B cell (primary cell): ENCODE results near the gene CEP19. TPM values are rescaled to one million over a fixed set of nuclear protein-coding genes. Genes with fewer than 3 reads are reported as not detected.

ENCODE experiments used
- ATAC-seq: fragments of 200-7000 bp; cut with Tn5 transposase; one replicate; pipeline ENCODE4 v1.10.0; 2021; ENCODE audit warnings: low read depth, mild to moderate bottlenecking, moderate number of reproducible peaks, moderate library complexity
- CTCF ChIA-PET: fragments of 350-600 bp; sonication (Branson Sonifier 250); formaldehyde crosslinking; loops from one replicate; lab custom pipeline; 2021; ENCODE audit warnings: antibody characterized with exemption, inconsistent platforms; lab: Charles Lee
- POLR2A ChIA-PET: fragments of 350-600 bp; sonication (Branson Sonifier 250); formaldehyde crosslinking; loops from one replicate; lab custom pipeline; 2021; ENCODE audit warnings: antibody characterized with exemption; lab: Charles Lee
- DNase-seq: peaks from one replicate; pipeline ENCODE4 v3.0.0; 2013
- H2AFZ ChIP-seq: 2 replicates; pipeline ENCODE4 v1.6.1; 2012; ENCODE audit warnings: mild to moderate bottlenecking, low read depth, low read length; ENCODE audit not compliant: insufficient read depth, poor library complexity, severe bottlenecking
- H3K27ac ChIP-seq, 2 donors: 1 replicate in 1 of 2; 2 replicates in 1 of 2; pipeline ENCODE4 v1.5.1; 2012 to 2013; ENCODE audit warnings: low read length in 2 of 2, mild to moderate bottlenecking in 2 of 2, moderate library complexity in 1 of 2
- H3K27me3 ChIP-seq, 4 experiments: fragments of 200-600 bp in 1 of 4; sonication (generic) in 1 of 4; replicated peaks in 1 of 4; 1 replicate in 2 of 4; 2 replicates in 2 of 4; pipeline versions ENCODE4 v1.6.1 to v1.7.0; 2013 to 2016; ENCODE audit warnings: low read length in 3 of 4, mild to moderate bottlenecking in 2 of 4, mixed read lengths in 1 of 4, moderate library complexity in 1 of 4; ENCODE audit not compliant: insufficient read depth in 4 of 4, control insufficient read depth in 3 of 4; ENCODE audit errors: control extremely low read depth in 1 of 4
- H3K36me3 ChIP-seq, 2 experiments: replicated peaks in 1 of 2; 1 replicate in 1 of 2; 2 replicates in 1 of 2; pipeline versions ENCODE4 v1.6.1 to v1.7.1; 2013; ENCODE audit warnings: low read length in 1 of 2; ENCODE audit not compliant: insufficient read depth in 2 of 2, control insufficient read depth in 1 of 2; ENCODE audit errors: control extremely low read depth in 1 of 2, extremely low read depth in 1 of 2
- H3K4me1 ChIP-seq, 2 donors: fragments of 200-600 bp in 1 of 2; sonication (generic) in 1 of 2; 1 replicate in 1 of 2; 2 replicates in 1 of 2; pipeline versions ENCODE4 v1.5.1 to v1.6.1; 2013 to 2017; ENCODE audit warnings: low read length in 2 of 2; ENCODE audit not compliant: control insufficient read depth in 2 of 2, insufficient read depth in 2 of 2
- H3K4me2 ChIP-seq: replicated peaks from 2 replicates; pipeline ENCODE3; 2012; ENCODE audit warnings: mild to moderate bottlenecking, low read depth, low read length; ENCODE audit not compliant: poor library complexity, severe bottlenecking
- H3K4me3 ChIP-seq, 5 experiments: fragments of 200-600 bp in 1 of 5; sonication (generic) in 1 of 5; 1 replicate in 3 of 5; 2 replicates in 2 of 5; pipeline versions ENCODE4 v1.5.1 to v1.7.0; 2011 to 2016; ENCODE audit warnings: low read length in 4 of 5, mild to moderate bottlenecking in 4 of 5, low read depth in 2 of 5, control low read depth in 1 of 5, moderate library complexity in 1 of 5; ENCODE audit not compliant: insufficient read depth in 1 of 5; ENCODE audit errors: control extremely low read depth in 1 of 5, extremely low read depth in 1 of 5
- H3K79me2 ChIP-seq: fragments of 200-600 bp; sonication (generic); one replicate; pipeline ENCODE4 v1.6.0; 2016; ENCODE audit warnings: low read length; ENCODE audit not compliant: control insufficient read depth, insufficient read depth
- H3K9ac ChIP-seq: fragments of 200-600 bp; sonication (generic); 2 replicates; pipeline ENCODE4 v1.6.1; 2017; ENCODE audit warnings: mild to moderate bottlenecking, low read length, moderate library complexity
- H3K9me3 ChIP-seq, 3 donors: one replicate each; pipeline versions ENCODE4 v1.6.1 to v1.7.1; 2013; ENCODE audit warnings: low read length in 2 of 3; ENCODE audit not compliant: control insufficient read depth in 2 of 3, insufficient read depth in 1 of 3; ENCODE audit errors: control extremely low read depth in 1 of 3
- H4K20me1 ChIP-seq: 2 replicates; pipeline ENCODE4 v1.6.0; 2012; ENCODE audit warnings: mild to moderate bottlenecking, low read length; ENCODE audit not compliant: insufficient read depth, control insufficient read depth, poor library complexity, severe bottlenecking
- H3K27ac Mint-ChIP-seq: one replicate; pipeline ENCODE4 v1.8.0; 2021; ENCODE audit warnings: mixed read lengths
- H3K27me3 Mint-ChIP-seq: one replicate; pipeline ENCODE4 v1.8.0; 2021; ENCODE audit warnings: mixed read lengths
- H3K4me1 Mint-ChIP-seq: one replicate; pipeline ENCODE4 v1.8.0; 2021; ENCODE audit warnings: mixed read lengths
- H3K4me3 Mint-ChIP-seq: one replicate; pipeline ENCODE4 v1.8.0; 2021; ENCODE audit warnings: mixed read lengths
- H3K9me3 Mint-ChIP-seq: one replicate; pipeline ENCODE4 v1.8.0; 2022; ENCODE audit warnings: mixed read lengths; ENCODE audit not compliant: insufficient read depth
- CTCF ChIP-seq: fragments of 200-600 bp; IDR thresholded peaks from one replicate; pipeline ENCODE4 v1.8.0; 2022; ENCODE audit warnings: antibody characterized with exemption, mild to moderate bottlenecking
- EZH2 ChIP-seq: IDR thresholded peaks from 2 replicates; pipeline ENCODE4 v1.6.1; 2012; ENCODE audit warnings: borderline replicate concordance, low read depth, mild to moderate bottlenecking, moderate library complexity, low read length; ENCODE audit not compliant: insufficient read depth, poor library complexity, severe bottlenecking
- WGBS: methylation state at CpG from one replicate; pipeline ENCODE4 v1.1.5; 2013; ENCODE audit warnings: missing lambda C conversion rate; ENCODE audit not compliant: insufficient coverage; 5-methylcytosine and 5-hydroxymethylcytosine counted together
- intact Hi-C: fragments of 100-400 bp; cut with micrococcal nuclease; formaldehyde crosslinking; loops from one replicate; pipeline ENCODE4 v1.10.0; 2022
- polyA plus RNA-seq: library from polyadenylated mRNA; depleted of rRNA; stranded (reverse); fragments of >200 nt; gene quantifications from 2 replicates; pipeline ENCODE4 v1.2.3, GENCODE V29; 2012
- total RNA-seq, 2 donors: library from RNA; stranded (reverse); fragments of 120-200 nt in 1 of 2; gene quantifications; 1 replicate in 1 of 2; 2 replicates in 1 of 2; pipeline versions ENCODE4 v1.2.3 to v1.2.4, GENCODE V29; 2013 to 2022

Gene CEP19
- total and polyA plus RNA-seq, 2 donors (not counting 1 experiment from before 2014, with no cell fraction given), result 0.45 to 4.6 TPM

DNA sequence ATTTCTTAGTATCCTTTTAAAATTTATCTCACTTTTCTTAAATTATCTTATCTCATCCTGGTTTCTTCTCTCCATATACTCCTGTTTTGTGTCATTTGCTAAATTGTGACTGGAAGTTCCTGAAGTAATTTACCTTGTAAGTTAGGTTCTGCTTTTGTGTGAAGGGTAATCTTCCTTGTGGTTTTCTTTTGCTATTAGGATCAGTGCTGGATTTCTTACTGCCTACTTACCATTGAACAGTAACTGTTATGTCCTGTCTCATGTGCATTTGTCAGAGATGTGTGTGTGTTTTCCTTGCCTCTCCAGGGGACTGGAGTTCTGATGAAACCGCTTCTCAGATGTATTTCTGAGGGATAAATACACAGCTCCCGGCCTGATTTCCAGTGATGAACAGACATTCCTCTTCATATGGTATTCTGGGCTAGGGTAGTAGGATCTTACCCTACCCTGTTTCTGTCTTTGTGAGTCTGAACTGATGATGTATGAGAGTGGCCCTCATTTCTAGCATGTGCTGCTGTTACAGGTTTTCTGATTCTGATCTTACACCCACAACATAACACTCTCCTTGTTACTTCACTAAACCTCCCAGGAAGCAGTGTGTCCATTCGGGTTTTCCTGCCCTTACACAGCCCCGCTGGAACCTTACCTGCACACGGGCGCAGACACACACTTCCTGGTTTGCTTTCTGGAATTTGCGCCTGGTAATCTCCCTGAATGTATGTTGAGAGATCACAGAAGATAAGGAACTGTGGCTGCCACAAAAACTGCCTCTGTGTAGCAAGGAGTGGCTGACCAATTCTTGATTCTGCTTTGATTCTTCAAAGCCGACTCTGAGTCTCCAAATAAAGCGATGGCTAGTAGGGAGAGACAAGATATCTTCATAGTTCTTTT, 42.3 kb upstream of the CEP19 start:
- H4K20me1 ChIP-seq, result peaks cover 73% of the 10 kb centered on the region
- Mint-ChIP-seq H3K4me3 (no peak overlapping the region), H3K9me3 (peaks cover 11% of the 10 kb centered on the region), H3K4me1 (peaks cover 40% of the 10 kb centered on the region), H3K27ac (no peak overlapping the region), H3K27me3 (no peaks in the 10 kb centered on the region)
- no peak overlapping the region for H3K27ac ChIP-seq
- H3K9me3 ChIP-seq, result peaks cover 5 to 23% (median 16%) of the 10 kb centered on the region in 3 donors
- no peak overlapping the region for H3K4me3 ChIP-seq
- ATAC-seq (no peak), DNase-seq (no peak)
- WGBS, result 78% methylated on average over 4 of the region's 9 CpGs
- ChIA-PET POLR2A (no interaction called here), CTCF (no interaction called here)
- H3K9ac ChIP-seq, result no peak overlapping the region
- H3K4me1 ChIP-seq, result peaks cover under 1 to 9% of the 10 kb centered on the region in 2 donors
- H2AFZ ChIP-seq, result no peak overlapping the region
- H3K27me3 ChIP-seq, result no peaks in the 10 kb centered on the region
- intact Hi-C loops, result no loop called here
- H3K36me3 ChIP-seq, result peaks cover 3 to 31% of the 10 kb centered on the region in 2 experiments
- TF ChIP-seq CTCF, result no peak
- no peak overlapping the region for H3K4me2 ChIP-seq
- peaks cover 96% of the 10 kb centered on the region for H3K79me2 ChIP-seq

- Histone ChIP-seq H3K4me3 (no peak overlapping the region), H3K27ac (no peak overlapping the region), H3K27me3 (no peaks in the 10 kb centered on the region), H3K36me3 (peaks cover 3 to 35% of the 10 kb centered on the region in 2 experiments), H3K9me3 (peaks cover 5 to 17% (median 16%) of the 10 kb centered on the region in 3 donors), H2AFZ (no peak overlapping the region), H3K4me1 (peaks cover 8 to 9% of the 10 kb centered on the region in 2 donors), H4K20me1 (peaks cover 73% of the 10 kb centered on the region), H3K4me2 (no peak overlapping the region), H3K79me2 (peaks cover 94% of the 10 kb centered on the region), H3K9ac (no peak overlapping the region)
- Mint-ChIP-seq H3K27ac (no peak overlapping the region), H3K4me1 (peaks cover 49% of the 10 kb centered on the region), H3K27me3 (no peaks in the 10 kb centered on the region), H3K9me3 (peaks cover 11% of the 10 kb centered on the region), H3K4me3 (no peak overlapping the region)
- no peak for DNase-seq
- ATAC-seq, result no peak
- ChIA-PET POLR2A (interaction anchor here (0.7 kb wide), 1 partner anchor 13 kb away, joined by 4 read pairs; the partner anchor contains the start of gene PAK2), CTCF (interaction anchor here (1.3 kb wide), 1 partner anchor 13 kb away, joined by 3 read pairs; no protein-coding TSS in a partner anchor)
- intact Hi-C loops, result no loop called here
- TF ChIP-seq CTCF (no peak), EZH2 (no peak)
- 100% methylated on average over 1 of the region's 8 CpGs for WGBS
Measured at GRCh38 chr3:196753201-196753600, 41.2 kb upstream of the CEP19 start.
